NCI-H1105 treated with DMSO at 0.1 percent for 48 hours (cell line): ENCODE results near the gene CTSS.
"Not testable (repeated sequence)": the region's sequence is repeated elsewhere in the genome, so short reads cannot be mapped to it uniquely, and the experiment has no call there.

Experiments
- DNase-seq: peaks from one replicate; lab custom pipeline; 2025; lab: John Stamatoyannopoulos, UW

CTSS gene

GRCh38 chr1:150765296-150765976, at the start of gene CTSS:
Gene CTSS, minus strand, starts transcription at chr1:150765778. Its CDS starts 1,015 bp downstream, at chr1:150764763.
- no peak for DNase-seq

GRCh38 chr1:150813028-150813707, 47.6 kb upstream of the CTSS start:
- peak; percentile 26 for DNase-seq

GRCh38 chr1:150810958-150811659, 45.5 kb upstream of the CTSS start:
- no peak for DNase-seq

- DNase-seq = no peak
These were observed 44.1 kb upstream of the CTSS start for GRCh38 chr1:150809651-150810050.

- no peak for DNase-seq
These were observed 43.3 kb upstream of the CTSS start for GRCh38 chr1:150808846-150809245.

GRCh38 chr1:150808121-150808520, 42.5 kb upstream of the CTSS start, which contains the start of gene CTSK:
Gene CTSK, minus strand, starts transcription at chr1:150808260. Its CDS starts 1,455 bp downstream, at chr1:150806805.
- DNase-seq = no peak

GRCh38 chr1:150807249-150808023, 41.9 kb upstream of the CTSS start:
- DNase-seq = no peak

- no peak for DNase-seq
These were observed 40.3 kb upstream of the CTSS start for GRCh38 chr1:150805899-150806298.

GRCh38 chr1:150804671-150805070, 39.1 kb upstream of the CTSS start:
- no peak for DNase-seq

- no peak for DNase-seq
These were observed 33.5 kb upstream of the CTSS start for GRCh38 chr1:150799089-150799488.

GRCh38 chr1:150798525-150798924, 32.9 kb upstream of the CTSS start:
- peak; percentile 87 for DNase-seq

GRCh38 chr1:150796374-150796773, 30.8 kb upstream of the CTSS start:
- no peak for DNase-seq

GRCh38 chr1:150793778-150794177, 28.2 kb upstream of the CTSS start:
- not testable (repeated sequence) for DNase-seq

GRCh38 chr1:150793221-150793620, 27.6 kb upstream of the CTSS start:
- DNase-seq = no peak

GRCh38 chr1:150791585-150791984, 26.0 kb upstream of the CTSS start:
- DNase-seq = no peak

GRCh38 chr1:150789396-150789795, 23.8 kb upstream of the CTSS start:
- DNase-seq = no peak

GRCh38 chr1:150788946-150789345, 23.4 kb upstream of the CTSS start:
- DNase-seq = no peak

- DNase-seq = no peak
These were observed 21.9 kb upstream of the CTSS start for GRCh38 chr1:150787455-150787854.

- DNase-seq = no peak
These were observed 14.9 kb upstream of the CTSS start for GRCh38 chr1:150780510-150780909.

- DNase-seq = no peak
These were observed 12.8 kb upstream of the CTSS start for GRCh38 chr1:150778409-150778808.

- DNase-seq = no peak
These were observed 12.0 kb upstream of the CTSS start for GRCh38 chr1:150777544-150777943.

GRCh38 chr1:150775931-150776505, 10.4 kb upstream of the CTSS start:
- not testable (repeated sequence) for DNase-seq
